Mesenchymal stem cell (in vitro differentiated cells and primary cell): ENCODE data around the gene CCM2.

Source experiments
- DNase-seq: peaks from one replicate; pipeline ENCODE4 v3.0.0-alpha.2; 2013
- H2AFZ ChIP-seq: one replicate; pipeline ENCODE4 v1.6.1; 2013; ENCODE audit warnings: low read depth, mild to moderate bottlenecking, control low read depth, inconsistent platforms, low read length, moderate library complexity
- H2AK5ac ChIP-seq: 2 replicates; pipeline ENCODE4 v1.6.1; 2013; ENCODE audit warnings: low read length, moderate library complexity, mild to moderate bottlenecking, inconsistent platforms; ENCODE audit not compliant: severe bottlenecking
- H2BK120ac ChIP-seq: one replicate; pipeline ENCODE4 v1.6.1; 2013; ENCODE audit warnings: low read depth, mild to moderate bottlenecking, inconsistent platforms, low read length, moderate library complexity
- H2BK12ac ChIP-seq, 2 experiments: one replicate each; pipeline ENCODE4 v1.6.1; 2013; ENCODE audit warnings: inconsistent platforms in 2 of 2, low read length in 2 of 2, mild to moderate bottlenecking in 2 of 2, moderate library complexity in 2 of 2, control low read depth in 1 of 2
- H2BK15ac ChIP-seq: one replicate; pipeline ENCODE4 v1.6.1; 2013; ENCODE audit warnings: mild to moderate bottlenecking, low read depth, inconsistent platforms; ENCODE audit not compliant: poor library complexity, severe bottlenecking
- H2BK5ac ChIP-seq: 2 replicates; pipeline ENCODE4 v1.6.1; 2013; ENCODE audit warnings: low read depth, mild to moderate bottlenecking, low read length, control low read depth, inconsistent platforms; ENCODE audit not compliant: poor library complexity, severe bottlenecking
- H3K14ac ChIP-seq, 2 experiments: one replicate each; pipeline ENCODE4 v1.6.1; 2013; ENCODE audit warnings: inconsistent platforms in 2 of 2, low read length in 2 of 2, control low read depth in 1 of 2, mild to moderate bottlenecking in 1 of 2, moderate library complexity in 1 of 2
- H3K18ac ChIP-seq, 2 experiments: one replicate each; pipeline ENCODE4 v1.6.1; 2013; ENCODE audit warnings: inconsistent platforms in 2 of 2, low read length in 2 of 2, control low read depth in 1 of 2, low read depth in 1 of 2, mild to moderate bottlenecking in 1 of 2
- H3K23ac ChIP-seq, 2 experiments: one replicate each; pipeline ENCODE4 v1.6.1; 2013; ENCODE audit warnings: inconsistent platforms in 2 of 2, low read length in 2 of 2, mild to moderate bottlenecking in 2 of 2, moderate library complexity in 2 of 2, control low read depth in 1 of 2
- H3K27ac ChIP-seq: 2 replicates; pipeline ENCODE4 v1.5.1; 2013; ENCODE audit warnings: mild to moderate bottlenecking, moderate library complexity, low read length, control low read depth, inconsistent platforms; ENCODE audit not compliant: poor library complexity, severe bottlenecking
- H3K27me3 ChIP-seq, 2 experiments: 2 replicates each; pipeline versions ENCODE4 v1.6.1 to v1.7.0; 2013; ENCODE audit warnings: low read length in 2 of 2, mild to moderate bottlenecking in 2 of 2, moderate library complexity in 2 of 2, control low read depth in 1 of 2, inconsistent platforms in 1 of 2; ENCODE audit not compliant: control insufficient read depth in 1 of 2, insufficient read depth in 1 of 2
- H3K36me3 ChIP-seq, 2 experiments: 2 replicates each; pipeline versions ENCODE4 v1.6.1 to v1.7.0; 2013; ENCODE audit warnings: low read length in 2 of 2, control low read depth in 1 of 2, inconsistent platforms in 1 of 2, low read depth in 1 of 2, mild to moderate bottlenecking in 1 of 2; ENCODE audit not compliant: insufficient read depth in 2 of 2, control insufficient read depth in 1 of 2
- H3K4ac ChIP-seq, 2 experiments: one replicate each; pipeline ENCODE4 v1.6.1; 2013; ENCODE audit warnings: inconsistent platforms in 2 of 2, low read length in 2 of 2, mild to moderate bottlenecking in 2 of 2, moderate library complexity in 2 of 2, control low read depth in 1 of 2, low read depth in 1 of 2
- H3K4me1 ChIP-seq: 2 replicates; pipeline ENCODE4 v1.6.1; 2013; ENCODE audit warnings: low read depth, low read length, control low read depth; ENCODE audit not compliant: control insufficient read depth, insufficient read depth
- H3K4me2 ChIP-seq: 2 replicates; pipeline ENCODE4 v1.6.1; 2013; ENCODE audit warnings: low read length, mild to moderate bottlenecking, inconsistent platforms; ENCODE audit not compliant: poor library complexity, severe bottlenecking
- H3K4me3 ChIP-seq, 2 experiments: 2 replicates each; pipeline versions ENCODE4 v1.5.1 to v1.7.0; 2013; ENCODE audit warnings: low read length in 2 of 2, mild to moderate bottlenecking in 2 of 2, control low read depth in 1 of 2, low read depth in 1 of 2; ENCODE audit not compliant: insufficient read depth in 1 of 2
- H3K79me1 ChIP-seq: replicated peaks from 2 replicates; pipeline ENCODE4 v1.6.1; 2013; ENCODE audit warnings: mild to moderate bottlenecking, control low read depth, low read length, inconsistent platforms; ENCODE audit not compliant: poor library complexity, severe bottlenecking
- H3K9ac ChIP-seq: 2 replicates; pipeline ENCODE4 v1.7.0; 2013; ENCODE audit warnings: mild to moderate bottlenecking, low read length, moderate library complexity
- H3K9me3 ChIP-seq: 2 replicates; pipeline ENCODE4 v1.7.0; 2013; ENCODE audit warnings: mild to moderate bottlenecking, low read length; ENCODE audit not compliant: control insufficient read depth
- H4K8ac ChIP-seq: one replicate; pipeline ENCODE4 v1.6.1; 2013; ENCODE audit warnings: inconsistent platforms, mild to moderate bottlenecking, low read length, moderate library complexity
- H4K91ac ChIP-seq: one replicate; pipeline ENCODE4 v1.6.1; 2013; ENCODE audit warnings: mild to moderate bottlenecking, low read length, inconsistent platforms
- WGBS: methylation state at CpG from one replicate; pipeline ENCODE4 v1.1.7; 2013; ENCODE audit warnings: mixed read lengths; 5-methylcytosine and 5-hydroxymethylcytosine counted together

The CCM2 gene

GRCh38 chr7:45101748-45102147, 101.7 kb downstream of the CCM2 start:
- Histone ChIP-seq H3K27ac (no peak overlapping the region), H3K4me1 (no peaks in the 10 kb centered on the region), H3K79me1 (peaks cover 38% of the 10 kb centered on the region), H2AK5ac (no peak overlapping the region), H3K4ac (no peak overlapping the region), H3K9ac (no peak overlapping the region), H3K4me2 (no peak overlapping the region), H2BK12ac (no peak overlapping the region), H3K23ac (no peak overlapping the region), H4K91ac (no peak overlapping the region), H3K9me3 (no peaks in the 10 kb centered on the region), H2AFZ (no peak overlapping the region), H2BK5ac (no peak overlapping the region), H3K27me3 (no peaks in the 10 kb centered on the region), H3K14ac (no peak overlapping the region), H3K36me3 (peaks cover 80 to 87% of the 10 kb centered on the region in 2 experiments), H4K8ac (no peak overlapping the region), H2BK120ac (no peak overlapping the region), H3K4me3 (no peak overlapping the region), H2BK15ac (no peak overlapping the region), H3K18ac (no peak overlapping the region)
- WGBS, result 98% methylated on average over 11 of the region's 12 CpGs
- no peak for DNase-seq

DNA sequence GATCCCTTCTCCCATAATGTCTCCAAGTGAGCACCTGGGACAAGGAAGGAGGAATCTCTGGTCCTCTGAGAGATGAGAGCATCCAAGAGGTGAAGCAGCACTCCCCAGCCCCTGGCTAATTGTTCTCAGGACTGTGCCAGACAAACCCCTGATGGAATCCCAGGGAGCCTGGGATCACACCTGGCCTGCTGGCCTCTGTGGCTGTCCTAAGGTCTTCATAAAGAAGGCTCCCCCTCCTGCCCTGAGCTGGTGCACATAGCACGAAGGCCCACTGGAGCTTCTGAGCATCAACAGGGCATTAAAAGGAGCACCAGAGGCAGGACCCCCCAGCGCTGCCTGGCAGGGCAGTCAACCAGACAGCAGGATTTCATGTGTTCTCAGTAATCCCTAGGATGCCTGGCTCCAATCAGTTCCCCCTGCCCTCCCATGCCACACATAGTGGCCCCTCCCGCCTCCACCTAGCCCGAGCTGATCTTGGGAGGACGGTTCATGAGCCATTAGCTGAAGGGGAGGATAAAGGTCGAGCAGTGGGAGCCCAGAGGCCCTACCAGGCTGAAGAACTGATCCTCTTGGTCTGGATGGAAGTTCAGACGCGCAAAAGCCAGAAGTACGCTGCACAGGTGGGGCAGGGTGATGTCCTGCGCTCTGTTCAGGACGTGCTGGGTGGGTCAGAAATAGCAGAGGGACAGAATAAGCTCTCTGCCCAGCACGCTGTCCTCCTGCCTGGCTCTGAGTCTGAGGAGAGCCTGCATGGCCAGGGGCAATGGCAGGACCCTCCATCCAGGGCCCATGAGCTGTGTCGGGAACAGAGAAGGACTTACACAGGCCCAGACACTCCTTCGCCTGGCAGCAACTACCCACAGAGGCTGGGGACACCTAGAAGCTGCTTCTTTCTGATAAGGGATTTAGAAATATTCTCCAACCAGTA, 103.0 kb downstream of the CCM2 start:
- no peak overlapping the region for H2BK12ac ChIP-seq
- H2AK5ac ChIP-seq, result no peak overlapping the region
- H2AFZ ChIP-seq, result no peak overlapping the region
- H3K4me2 ChIP-seq, result no peak overlapping the region
- DNase-seq, result no peak
- H3K27me3 ChIP-seq, result no peaks in the 10 kb centered on the region
- H3K4me1 ChIP-seq, result peaks cover 2% of the 10 kb centered on the region
- peaks cover 88 to 100% of the 10 kb centered on the region in 2 experiments for H3K36me3 ChIP-seq
- no peak overlapping the region for H4K91ac ChIP-seq
- no peak overlapping the region for H3K18ac ChIP-seq
- H3K27ac ChIP-seq, result no peak overlapping the region
- no peak overlapping the region for H3K23ac ChIP-seq
- H3K4ac ChIP-seq, result no peak overlapping the region
- WGBS, result 91% methylated on average over 13 of the region's 14 CpGs
- H3K79me1 ChIP-seq, result peaks cover 45% of the 10 kb centered on the region
- no peak overlapping the region for H3K9ac ChIP-seq
- H3K9me3 ChIP-seq, result no peaks in the 10 kb centered on the region
- H2BK15ac ChIP-seq, result no peak overlapping the region
- no peak overlapping the region for H3K4me3 ChIP-seq
- H3K14ac ChIP-seq, result no peak overlapping the region
- H2BK5ac ChIP-seq, result no peak overlapping the region
- H4K8ac ChIP-seq, result no peak overlapping the region
- no peak overlapping the region for H2BK120ac ChIP-seq

- Histone ChIP-seq H3K18ac (no peak overlapping the region), H4K8ac (no peak overlapping the region), H3K9me3 (no peaks in the 10 kb centered on the region), H2BK15ac (no peak overlapping the region), H3K9ac (no peak overlapping the region), H3K4me3 (no peak overlapping the region), H3K79me1 (peaks cover 52% of the 10 kb centered on the region), H2AFZ (no peak overlapping the region), H3K23ac (no peak overlapping the region), H3K36me3 (peaks cover 92 to 100% of the 10 kb centered on the region in 2 experiments), H2BK120ac (no peak overlapping the region), H2BK5ac (no peak overlapping the region), H4K91ac (no peak overlapping the region), H3K4me2 (no peak overlapping the region), H3K4ac (no peak overlapping the region), H3K27ac (no peak overlapping the region), H2BK12ac (no peak overlapping the region), H3K14ac (no peak overlapping the region), H3K27me3 (no peaks in the 10 kb centered on the region), H3K4me1 (peaks cover 6% of the 10 kb centered on the region), H2AK5ac (no peak overlapping the region)
- WGBS, result 96% methylated on average over 17 of the region's 17 CpGs
- DNase-seq, result no peak
These were observed 104.2 kb downstream of the CCM2 start for GRCh38 chr7:45103958-45104843.
